GM12873 (cell line): ENCODE measurements around the gene TANGO6.

Source experiments
- CTCF ChIP-seq: IDR thresholded peaks from 2 replicates; pipeline ENCODE4 v1.5.1; 2012; ENCODE audit warnings: low read depth, mild to moderate bottlenecking, moderate library complexity, low read length, control low read depth; ENCODE audit not compliant: insufficient read depth; ENCODE audit errors: missing control alignments

TANGO6 gene

GRCh38 chr16:69127966-69128510 lies 284.7 kb downstream of the TANGO6 start:
- no peak for TF ChIP-seq CTCF

GRCh38 chr16:69130461-69130860 lies 287.1 kb downstream of the TANGO6 start:
- no peak for TF ChIP-seq CTCF

GRCh38 chr16:69131167-69131838 lies 288.0 kb downstream of the TANGO6 start:
- no peak for TF ChIP-seq CTCF

- TF ChIP-seq CTCF: no peak
These were observed 288.6 kb downstream of the TANGO6 start for GRCh38 chr16:69131839-69132423.

- TF ChIP-seq CTCF: no peak
These were observed 289.3 kb downstream of the TANGO6 start, which contains the start of the genes CHTF8 and UTP4 for GRCh38 chr16:69132424-69133252. CHTF8 (minus strand) TSS chr16:69132588; CDS start chr16:69121458, 11,130 bp downstream. UTP4 (plus strand) TSS chr16:69132649; CDS start chr16:69133460, 811 bp downstream.

GRCh38 chr16:69133373-69133954 lies 290.1 kb downstream of the TANGO6 start:
- no peak for TF ChIP-seq CTCF
